WTC11 (cell line): ENCODE results near the gene ABR. TPM values are rescaled to one million over a fixed set of nuclear protein-coding genes. Genes with fewer than 3 reads are reported as not detected.

Experiments used
- ATF3 ChIP-seq: sonication (generic); formaldehyde crosslinking; conservative IDR thresholded peaks from 2 replicates; pipeline ENCODE4 v1.8.1; 2022; ENCODE audit warnings: mild to moderate bottlenecking, missing genetic modification reagents
- CDX4 ChIP-seq: fragments of 250-450 bp; sonication (Bioruptor Pico); IDR thresholded peaks from 2 replicates; pipeline ENCODE4 v1.9.0; 2021; ENCODE audit warnings: moderate library complexity, mild to moderate bottlenecking, inconsistent platforms, borderline replicate concordance
- E2F5 ChIP-seq: sonication (generic); formaldehyde crosslinking; IDR thresholded peaks from 2 replicates; pipeline ENCODE4 v1.8.1; 2022; ENCODE audit warnings: mild to moderate bottlenecking, moderate library complexity, missing genetic modification reagents
- FOXP4 ChIP-seq: sonication (generic); formaldehyde crosslinking; IDR thresholded peaks from 2 replicates; pipeline ENCODE4 v1.8.0; 2022; ENCODE audit warnings: mild to moderate bottlenecking, missing genetic modification reagents
- GABPB1 ChIP-seq: sonication (generic); formaldehyde crosslinking; IDR thresholded peaks from 2 replicates; pipeline ENCODE4 v1.8.1; 2023; ENCODE audit warnings: mild to moderate bottlenecking, missing genetic modification reagents
- GRHL2 ChIP-seq: fragments of 250-450 bp; sonication (Bioruptor Pico); IDR thresholded peaks from 2 replicates; pipeline ENCODE4 v1.8.0; 2022; ENCODE audit warnings: mild to moderate bottlenecking, moderate library complexity; ENCODE audit not compliant: insufficient replicate concordance, severe bottlenecking
- HMGXB4 ChIP-seq: sonication (generic); formaldehyde crosslinking; IDR thresholded peaks from 2 replicates; pipeline ENCODE4 v1.8.1; 2023; ENCODE audit warnings: mild to moderate bottlenecking, moderate library complexity, missing genetic modification reagents
- JUN ChIP-seq: sonication (generic); formaldehyde crosslinking; IDR thresholded peaks from 2 replicates; pipeline ENCODE4 v1.8.0; 2023; ENCODE audit warnings: mild to moderate bottlenecking, missing genetic modification reagents
- KAT7 ChIP-seq: sonication (generic); formaldehyde crosslinking; IDR thresholded peaks from 2 replicates; pipeline ENCODE4 v1.8.1; 2023; ENCODE audit warnings: missing genetic modification reagents, mild to moderate bottlenecking, borderline replicate concordance
- MXD4 ChIP-seq: fragments of 250-450 bp; sonication (Bioruptor Pico); IDR thresholded peaks from 2 replicates; pipeline ENCODE4 v1.8.0; 2021; ENCODE audit warnings: mild to moderate bottlenecking, moderate library complexity, borderline replicate concordance
- NFE2L1 ChIP-seq: sonication (generic); formaldehyde crosslinking; IDR thresholded peaks from 2 replicates; pipeline ENCODE4 v1.8.1; 2023; ENCODE audit warnings: missing genetic modification reagents
- NR2C2 ChIP-seq: sonication (generic); formaldehyde crosslinking; IDR thresholded peaks from 2 replicates; pipeline ENCODE4 v1.8.0; 2022; ENCODE audit warnings: mild to moderate bottlenecking, missing genetic modification reagents
- NR3C1 ChIP-seq: sonication (generic); formaldehyde crosslinking; conservative IDR thresholded peaks from 2 replicates; pipeline ENCODE4 v1.8.1; 2023; ENCODE audit warnings: low read depth, mild to moderate bottlenecking, missing genetic modification reagents
- PREB ChIP-seq: sonication (generic); formaldehyde crosslinking; IDR thresholded peaks from 2 replicates; pipeline ENCODE4 v1.8.1; 2022; ENCODE audit warnings: mild to moderate bottlenecking, missing genetic modification reagents, moderate library complexity, borderline replicate concordance
- SMAD3 ChIP-seq: sonication (generic); formaldehyde crosslinking; IDR thresholded peaks from 2 replicates; pipeline ENCODE4 v1.8.0; 2022; ENCODE audit warnings: missing genetic modification reagents, mild to moderate bottlenecking, borderline replicate concordance
- SMAD4 ChIP-seq: sonication (generic); formaldehyde crosslinking; IDR thresholded peaks from 2 replicates; pipeline ENCODE4 v1.8.0; 2022; ENCODE audit warnings: mild to moderate bottlenecking, missing genetic modification reagents
- SOX15 ChIP-seq: fragments of 250-450 bp; sonication (Bioruptor Pico); IDR thresholded peaks from 2 replicates; pipeline ENCODE4 v1.9.0; 2021; ENCODE audit warnings: mild to moderate bottlenecking
- SP1 ChIP-seq: sonication (generic); formaldehyde crosslinking; conservative IDR thresholded peaks from 2 replicates; pipeline ENCODE4 v1.8.1; 2022; ENCODE audit warnings: missing genetic modification reagents
- TP53 ChIP-seq: sonication (generic); formaldehyde crosslinking; IDR thresholded peaks from 2 replicates; pipeline ENCODE4 v1.8.1; 2023; ENCODE audit warnings: mild to moderate bottlenecking, missing genetic modification reagents
- USF2 ChIP-seq: sonication (generic); formaldehyde crosslinking; IDR thresholded peaks from 2 replicates; pipeline ENCODE4 v1.8.1; 2023; ENCODE audit warnings: mild to moderate bottlenecking, missing genetic modification reagents, moderate library complexity
- ZBTB21 ChIP-seq: sonication (generic); formaldehyde crosslinking; IDR thresholded peaks from 2 replicates; pipeline ENCODE4 v1.8.1; 2023; ENCODE audit warnings: mild to moderate bottlenecking, missing genetic modification reagents, borderline replicate concordance
- ZMAT4 ChIP-seq: fragments of 250-450 bp; sonication (Bioruptor Pico); IDR thresholded peaks from 2 replicates; pipeline ENCODE4 v1.9.0; 2021; ENCODE audit warnings: mild to moderate bottlenecking
- ZNF121 ChIP-seq: sonication (generic); formaldehyde crosslinking; IDR thresholded peaks from 2 replicates; pipeline ENCODE4 v1.8.0; 2023; ENCODE audit warnings: missing genetic modification reagents
- ZNF138 ChIP-seq: sonication (generic); formaldehyde crosslinking; conservative IDR thresholded peaks from 2 replicates; pipeline ENCODE4 v1.8.1; 2022; ENCODE audit warnings: mild to moderate bottlenecking, moderate library complexity, missing genetic modification reagents
- ZNF263 ChIP-seq: sonication (generic); formaldehyde crosslinking; IDR thresholded peaks from 2 replicates; pipeline ENCODE4 v1.8.1; 2022; ENCODE audit warnings: low read depth, mild to moderate bottlenecking, moderate library complexity, missing genetic modification reagents
- ZNF317 ChIP-seq: sonication (generic); formaldehyde crosslinking; IDR thresholded peaks from 2 replicates; pipeline ENCODE4 v1.8.1; 2023; ENCODE audit warnings: low read depth, mild to moderate bottlenecking, moderate library complexity, missing genetic modification reagents, borderline replicate concordance
- ZNF416 ChIP-seq: fragments of 250-450 bp; sonication (Bioruptor Pico); IDR thresholded peaks from 2 replicates; pipeline ENCODE4 v1.9.0; 2021; ENCODE audit warnings: mild to moderate bottlenecking, inconsistent platforms
- ZNF423 ChIP-seq: fragments of 250-450 bp; sonication (Bioruptor Pico); IDR thresholded peaks from 2 replicates; pipeline ENCODE4 v2.1.2; 2022; ENCODE audit warnings: mild to moderate bottlenecking, moderate library complexity
- ZNF671 ChIP-seq: fragments of 250-450 bp; sonication (Bioruptor Pico); IDR thresholded peaks from 2 replicates; pipeline ENCODE4 v1.8.0; 2021; ENCODE audit warnings: mild to moderate bottlenecking
- ZSCAN18 ChIP-seq: fragments of 250-450 bp; sonication (Bioruptor Pico); IDR thresholded peaks from 2 replicates; pipeline ENCODE4 v2.1.2; 2022; ENCODE audit warnings: mild to moderate bottlenecking, moderate library complexity
- total RNA-seq: library from RNA; stranded (reverse); gene quantifications from 3 replicates; pipeline ENCODE4 v1.2.3, GENCODE V29; 2021

ABR gene
- total RNA-seq, 1 experiment from 2014 or later, result 38.0 TPM

- TF ChIP-seq ZNF317 (no peak), GABPB1 (CRISPR knock-in tag) (no peak), ZNF121 (CRISPR knock-in tag) (no peak), ZNF671 (no peak), SP1 (CRISPR knock-in tag) (0 out of 2 replicates have a peak, but pooled peaks have one; percentile 0), TP53 (no peak), ZNF138 (CRISPR knock-in tag) (peak; percentile 67; the same call in 1 of the 2 replicates), ZNF263 (CRISPR knock-in tag) (0 out of 2 replicates have a peak, but pooled peaks have one; percentile 19), PREB (no peak), ZBTB21 (CRISPR knock-in tag) (no peak), MXD4 (CRISPR knock-in tag) (no peak), NR2C2 (CRISPR knock-in tag) (no peak), NR3C1 (CRISPR knock-in tag) (no peak), SOX15 (CRISPR knock-in tag) (no peak), JUN (CRISPR knock-in tag) (no peak), NFE2L1 (no peak), CDX4 (CRISPR knock-in tag) (no peak), ZSCAN18 (CRISPR knock-in tag) (no peak), E2F5 (CRISPR knock-in tag) (no peak), SMAD3 (no peak), SMAD4 (CRISPR knock-in tag) (no peak), HMGXB4 (CRISPR knock-in tag) (no peak), GRHL2 (CRISPR knock-in tag) (no peak), USF2 (CRISPR knock-in tag) (peak; percentile 91), FOXP4 (no peak), KAT7 (CRISPR knock-in tag) (0 out of 2 replicates have a peak, but pooled peaks have one; percentile 54), ZMAT4 (CRISPR knock-in tag) (no peak), ZNF416 (peak; percentile 37; the same call in 1 of the 2 replicates), ATF3 (CRISPR knock-in tag) (no peak), ZNF423 (CRISPR knock-in tag) (no peak; the same call in 1 of the 2 replicates)
Measured at GRCh38 chr17:1203111-1203966, 23.6 kb upstream of the ABR start (continued).
